Ovary (tissue), 9 donors: ENCODE measurements around the gene HSPB7. TPM values are rescaled to one million over a fixed set of nuclear protein-coding genes. Genes with fewer than 3 reads are reported as not detected.
"Not testable (repeated sequence)": the region's sequence is repeated elsewhere in the genome, so short reads cannot be mapped to it uniquely, and the experiment has no call there.

ENCODE experiments used
- DNase-seq, 5 donors: peaks; one replicate each; pipeline ENCODE4 v3.0.0-alpha.2; 2019 to 2020
- H3K27ac ChIP-seq, 2 donors: fragments of 200-600 bp; one replicate each; pipeline versions ENCODE4 v1.5.1 to v1.8.0; 2019 to 2022
- H3K27me3 ChIP-seq: fragments of 200-600 bp; one replicate; pipeline ENCODE4 v1.8.0; 2022
- H3K36me3 ChIP-seq: fragments of 200-600 bp; sonication (generic); one replicate; pipeline ENCODE4 v1.5.1; 2019
- H3K4me1 ChIP-seq: one replicate; pipeline ENCODE4 v1.8.1; 2013; ENCODE audit warnings: mild to moderate bottlenecking, moderate library complexity; ENCODE audit not compliant: insufficient read depth
- H3K4me3 ChIP-seq: fragments of 200-600 bp; sonication (generic); one replicate; pipeline ENCODE4 v1.5.1; 2017
- H3K9me3 ChIP-seq, 2 donors: fragments of 200-600 bp in 1 of 2; sonication (generic) in 1 of 2; one replicate each; pipeline versions ENCODE4 v1.5.1 to v1.8.1; 2013 to 2019; ENCODE audit warnings: mild to moderate bottlenecking in 1 of 2, moderate library complexity in 1 of 2
- EP300 ChIP-seq: sonication (generic); formaldehyde crosslinking; IDR thresholded peaks from one replicate; pipeline ENCODE4 v1.6.1; 2017; ENCODE audit warnings: antibody characterized with exemption
- POLR2A ChIP-seq: fragments of 450-650 bp; IDR thresholded peaks from one replicate; pipeline ENCODE4 v1.6.1; 2017; ENCODE audit warnings: antibody characterized with exemption, mild to moderate bottlenecking, moderate library complexity
- WGBS, 3 donors: extraction: QIAGEN DNeasy Blood & Tissue Kit in 1 of 3; methylation state at CpG; one replicate each; pipeline versions ENCODE4 v1.1.5 to v1.1.7; 2013 to 2017; 5-methylcytosine and 5-hydroxymethylcytosine counted together
- intact Hi-C, 4 donors: fragments of 100-400 bp; cut with DNase I; formaldehyde crosslinking; loops; one replicate each; pipeline versions ENCODE4 v1.11.0 to v1.15.1; 2022 to 2023
- polyA plus RNA-seq, 2 donors: library from polyadenylated mRNA; stranded (reverse); fragments of 200-250 nt in 1 of 2; fragments of 350-450 nt in 1 of 2; fragmentation: Illumina TruSeq in 1 of 2; extraction: RNeasy Lipid Tissue Mini Kit (QIAGEN cat#74804) in 1 of 2; gene quantifications; one replicate each; pipeline ENCODE4 v1.2.3, GENCODE V29; 2013 to 2014
- total RNA-seq, 7 donors: library from RNA; depleted of rRNA in 2 of 7; stranded (reverse); fragments of >200 nt in 2 of 7; fragmentation: NEBNext Ultra II Directional in 3 of 7; extraction: Animal tissue kit (Norgen Biotek cat#: 25700) in 3 of 7; gene quantifications; one replicate each; pipeline versions ENCODE4 v1.1.0 to v1.2.4, GENCODE V29; 2016 to 2023
- TF ChIP-seq, protein P1 (sequence below), 3 donors: fragments of 450-650 bp in 2 of 3; fragments of 200-600 bp in 1 of 3; IDR thresholded peaks; one replicate each; pipeline versions ENCODE4 v1.5.1 to v1.8.0; 2016 to 2022; ENCODE audit warnings: antibody characterized with exemption in 3 of 3, mild to moderate bottlenecking in 1 of 3
- donor health status: DM: no; HTN: no; CAD: no; lungs with moderate emphysema.
- donor health status: DM: no; HTN: no; CAD: no.
- donor health status: Bipolar disorder and iron deficiency.
- donor health status: DM: yes; HTN: yes; CAD: no.
- donor health status: DM: no; HTN: no; CAD: no.
- donor health status: DM: yes; HTN: yes; CAD: no.

Gene HSPB7
- total and polyA plus RNA-seq, 9 donors, result 1.9 to 68.7 (median 30.9) TPM

DNA sequence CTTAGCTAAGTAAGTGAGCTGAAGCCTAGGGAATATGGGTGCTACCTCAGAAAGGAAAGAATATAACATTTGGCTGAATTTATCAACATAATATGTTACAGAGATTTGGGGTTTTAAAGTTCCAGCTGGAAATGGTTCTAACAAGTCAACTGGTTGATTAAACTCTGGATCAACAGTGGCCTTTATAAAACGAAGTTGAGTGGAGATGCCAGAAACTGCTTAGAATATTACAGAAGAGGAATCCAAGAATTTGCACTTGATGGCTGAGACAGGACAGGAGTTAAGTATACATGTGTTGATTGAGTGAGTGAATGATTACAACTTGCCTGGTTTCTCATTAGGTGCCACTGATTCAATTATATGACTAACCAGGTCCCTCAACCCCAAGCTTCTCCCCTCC, 34.6 kb downstream of the HSPB7 start:
- TF ChIP-seq, protein P1, sequence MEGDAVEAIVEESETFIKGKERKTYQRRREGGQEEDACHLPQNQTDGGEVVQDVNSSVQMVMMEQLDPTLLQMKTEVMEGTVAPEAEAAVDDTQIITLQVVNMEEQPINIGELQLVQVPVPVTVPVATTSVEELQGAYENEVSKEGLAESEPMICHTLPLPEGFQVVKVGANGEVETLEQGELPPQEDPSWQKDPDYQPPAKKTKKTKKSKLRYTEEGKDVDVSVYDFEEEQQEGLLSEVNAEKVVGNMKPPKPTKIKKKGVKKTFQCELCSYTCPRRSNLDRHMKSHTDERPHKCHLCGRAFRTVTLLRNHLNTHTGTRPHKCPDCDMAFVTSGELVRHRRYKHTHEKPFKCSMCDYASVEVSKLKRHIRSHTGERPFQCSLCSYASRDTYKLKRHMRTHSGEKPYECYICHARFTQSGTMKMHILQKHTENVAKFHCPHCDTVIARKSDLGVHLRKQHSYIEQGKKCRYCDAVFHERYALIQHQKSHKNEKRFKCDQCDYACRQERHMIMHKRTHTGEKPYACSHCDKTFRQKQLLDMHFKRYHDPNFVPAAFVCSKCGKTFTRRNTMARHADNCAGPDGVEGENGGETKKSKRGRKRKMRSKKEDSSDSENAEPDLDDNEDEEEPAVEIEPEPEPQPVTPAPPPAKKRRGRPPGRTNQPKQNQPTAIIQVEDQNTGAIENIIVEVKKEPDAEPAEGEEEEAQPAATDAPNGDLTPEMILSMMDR (IDR thresholded peaks at IDR 0.05), result no peak
- no peak for TF ChIP-seq EP300
- TF ChIP-seq POLR2A, result no peak
- H3K9me3 ChIP-seq, result no peaks in the 10 kb centered on the region
- DNase-seq, result no peak
- no peaks in the 10 kb centered on the region for H3K36me3 ChIP-seq
- H3K4me1 ChIP-seq, result no peaks in the 10 kb centered on the region
- 11 to 19% (median 16%) methylated on average over 1 of the region's 1 CpG for WGBS, 3 donors
- H3K27ac ChIP-seq, result no peak overlapping the region
- intact Hi-C loops, result no loop called here
- no peaks in the 10 kb centered on the region for H3K27me3 ChIP-seq
- no peak overlapping the region for H3K4me3 ChIP-seq

DNA sequence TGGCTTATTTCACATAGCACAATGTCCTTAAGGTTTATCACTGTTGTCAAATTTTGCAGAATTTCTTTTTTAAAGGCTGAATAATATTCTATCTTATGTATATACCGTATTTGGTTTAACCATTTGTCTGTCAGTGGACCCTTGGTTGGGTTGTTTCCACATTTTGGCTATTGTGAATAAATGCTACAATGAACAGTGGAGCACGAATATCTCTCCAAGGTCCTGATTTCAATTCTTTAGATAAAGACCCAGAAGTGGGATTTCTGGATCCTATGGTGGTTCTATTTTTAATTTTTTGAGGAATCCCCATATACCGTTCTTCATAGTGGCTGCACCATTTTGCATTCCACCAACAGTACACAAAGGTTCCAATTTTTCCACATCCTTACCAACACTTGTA, 36.2 kb downstream of the HSPB7 start:
- Histone ChIP-seq H3K9me3 (no peaks in the 10 kb centered on the region), H3K27me3 (no peaks in the 10 kb centered on the region), H3K27ac (no peak overlapping the region), H3K4me1 (no peaks in the 10 kb centered on the region), H3K4me3 (no peak overlapping the region), H3K36me3 (no peaks in the 10 kb centered on the region)
- no peak for DNase-seq
- intact Hi-C loops, result no loop called here
- TF ChIP-seq, protein P1 (IDR thresholded peaks at IDR 0.05), result no peak
- TF ChIP-seq EP300 (no peak), POLR2A (no peak)
- 65 to 76% (median 72%) methylated on average over 3 of the region's 3 CpGs for WGBS, 3 donors

DNA sequence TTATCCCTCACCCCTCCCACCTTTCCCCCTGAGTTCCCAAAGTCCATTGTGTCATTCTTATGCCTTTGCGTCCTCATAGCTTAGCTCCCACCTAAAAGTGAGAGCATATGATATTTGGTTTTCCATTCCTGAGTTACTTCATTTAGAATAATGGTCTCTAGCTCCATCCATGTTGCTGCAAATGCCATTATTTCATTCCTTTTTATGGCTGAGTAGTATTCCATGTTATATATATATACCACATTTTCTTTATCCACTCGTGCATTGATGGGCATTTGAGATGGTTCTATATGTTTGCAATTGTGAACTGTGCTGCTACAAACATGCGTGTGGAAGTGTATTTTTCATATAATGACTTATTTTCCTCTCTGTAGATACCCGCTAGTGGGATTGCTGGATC, 39.9 kb downstream of the HSPB7 start:
- H3K27me3 ChIP-seq, intact Hi-C loops, DNase-seq, H3K4me3 ChIP-seq, H3K36me3 ChIP-seq, H3K27ac ChIP-seq, H3K4me1 ChIP-seq, H3K9me3 ChIP-seq: not testable (repeated sequence)
- WGBS, 3 donors, result 92 to 94% (median 93%) methylated on average over 4 of the region's 4 CpGs

DNA sequence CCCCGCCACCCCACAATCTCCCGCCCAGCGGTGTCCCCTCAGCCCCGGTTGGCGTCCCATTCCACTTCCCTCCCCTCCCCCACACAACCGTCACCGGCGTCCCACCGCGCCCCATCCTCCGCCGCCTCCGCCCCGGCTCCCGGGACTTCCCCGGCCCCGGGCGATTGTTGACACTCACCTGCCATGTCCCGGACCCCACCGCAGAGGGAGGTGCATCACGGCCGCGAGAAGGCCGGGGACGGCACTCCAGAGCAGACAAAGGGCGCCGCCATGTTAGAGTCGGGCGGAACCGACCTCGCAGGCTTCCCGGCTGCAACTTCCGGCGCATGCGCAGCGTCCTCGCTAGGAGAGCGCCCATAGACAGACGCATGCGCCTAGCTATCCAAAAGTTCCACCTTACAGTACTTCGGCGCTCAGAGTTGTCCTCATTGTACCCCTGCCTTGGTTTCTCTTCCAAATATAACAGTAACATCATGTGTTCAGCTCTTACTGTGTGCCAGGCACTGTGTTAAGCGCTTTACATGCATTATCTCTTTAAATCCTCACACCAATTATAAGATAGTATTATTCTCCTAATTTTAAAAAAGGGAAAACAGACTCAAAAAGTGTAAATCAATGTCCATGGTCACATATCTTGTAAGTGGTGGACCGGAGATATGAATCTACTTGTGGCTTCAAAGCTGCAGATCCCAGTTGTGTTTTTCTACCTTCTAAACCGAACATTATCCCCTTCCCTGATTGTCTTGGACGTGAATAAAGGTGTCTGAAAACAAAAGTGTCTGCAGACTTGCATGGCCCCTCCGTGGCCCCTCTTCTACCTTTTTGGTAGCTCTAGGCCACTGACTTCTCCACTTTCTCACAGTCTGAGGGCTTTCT, 41.8 kb downstream of the HSPB7 start, which contains the start of gene ZBTB17:
Gene ZBTB17, minus strand, starts transcription at position 297 of the 876 bp plus-strand sequence. CDS start 27,606 bp downstream, outside the sequence.
- intact Hi-C loops, result no loop called here
- WGBS, 3 donors, result 7 to 16% (median 8%) methylated on average over 24 to 47 of the region's 47 CpGs
- no peaks in the 10 kb centered on the region for H3K36me3 ChIP-seq

More for the DNA sequence above, 41.8 kb downstream of the HSPB7 start, which contains the start of gene ZBTB17:
- DNase-seq, result peak; percentile 93 to 97 (median 94)
- Histone ChIP-seq H3K9me3 (no peaks in the 10 kb centered on the region), H3K27ac (peak within 1 kb of the TSS in 1 of 2 donors; percentile 80), H3K27me3 (no peaks in the 10 kb centered on the region), H3K4me1 (peaks cover 5% of the 10 kb centered on the region), H3K4me3 (peak within 1 kb of the TSS; percentile 91)
- TF ChIP-seq EP300 (no peak), POLR2A (peak; percentile 70)
- TF ChIP-seq, protein P1 (IDR thresholded peaks at IDR 0.05), result no peak
